Peyer's patch (tissue), 4 donors: Measurements from ENCODE around the gene UCHL5.

Experiments
- POLR2A ChIP-seq, 2 donors: fragments of 450-650 bp; IDR thresholded peaks; one replicate each; pipeline ENCODE4 v1.5.1; 2017; ENCODE audit warnings: antibody characterized with exemption in 2 of 2, mild to moderate bottlenecking in 2 of 2, moderate library complexity in 2 of 2
- TF ChIP-seq, protein P1 (sequence below), 6 experiments: fragments of 450-650 bp in 4 of 6; fragments of 200-600 bp in 2 of 6; sonication (generic) in 1 of 6; IDR thresholded peaks; one replicate each; pipeline ENCODE4 v1.5.1; 2017 to 2019; ENCODE audit warnings: antibody characterized with exemption in 6 of 6, mild to moderate bottlenecking in 3 of 6, moderate library complexity in 1 of 6

DNA sequence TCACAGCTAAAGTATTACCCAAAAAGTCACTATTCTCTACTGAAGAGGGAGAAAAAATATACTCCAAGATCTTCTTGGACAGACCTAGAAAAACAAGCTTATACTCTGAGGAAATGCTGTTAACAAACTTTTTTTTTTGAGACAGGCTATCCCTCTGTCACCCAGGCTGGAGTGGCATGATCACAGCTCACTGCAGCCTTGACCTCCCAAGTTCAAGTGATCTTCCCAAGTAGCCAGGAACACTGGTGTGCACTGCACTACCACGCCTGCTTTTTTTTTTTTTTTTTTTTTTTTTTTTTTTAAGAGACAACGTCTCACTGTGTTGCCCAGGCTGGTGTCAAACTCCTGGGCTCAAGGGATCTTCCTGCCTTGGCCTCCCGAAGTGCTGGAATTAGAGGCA lies 28.7 kb upstream of the UCHL5 start:
- TF ChIP-seq, protein P1, sequence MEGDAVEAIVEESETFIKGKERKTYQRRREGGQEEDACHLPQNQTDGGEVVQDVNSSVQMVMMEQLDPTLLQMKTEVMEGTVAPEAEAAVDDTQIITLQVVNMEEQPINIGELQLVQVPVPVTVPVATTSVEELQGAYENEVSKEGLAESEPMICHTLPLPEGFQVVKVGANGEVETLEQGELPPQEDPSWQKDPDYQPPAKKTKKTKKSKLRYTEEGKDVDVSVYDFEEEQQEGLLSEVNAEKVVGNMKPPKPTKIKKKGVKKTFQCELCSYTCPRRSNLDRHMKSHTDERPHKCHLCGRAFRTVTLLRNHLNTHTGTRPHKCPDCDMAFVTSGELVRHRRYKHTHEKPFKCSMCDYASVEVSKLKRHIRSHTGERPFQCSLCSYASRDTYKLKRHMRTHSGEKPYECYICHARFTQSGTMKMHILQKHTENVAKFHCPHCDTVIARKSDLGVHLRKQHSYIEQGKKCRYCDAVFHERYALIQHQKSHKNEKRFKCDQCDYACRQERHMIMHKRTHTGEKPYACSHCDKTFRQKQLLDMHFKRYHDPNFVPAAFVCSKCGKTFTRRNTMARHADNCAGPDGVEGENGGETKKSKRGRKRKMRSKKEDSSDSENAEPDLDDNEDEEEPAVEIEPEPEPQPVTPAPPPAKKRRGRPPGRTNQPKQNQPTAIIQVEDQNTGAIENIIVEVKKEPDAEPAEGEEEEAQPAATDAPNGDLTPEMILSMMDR (IDR thresholded peaks at IDR 0.05), result no peak
- no peak for TF ChIP-seq POLR2A (IDR thresholded peaks at IDR 0.05)
